ENCODE results near the gene ABI1. TPM values are rescaled to one million over a fixed set of nuclear protein-coding genes. Genes with fewer than 3 reads are reported as not detected.

The ABI1 gene
- total RNA-seq, 1 experiment from 2014 or later, result 95.8 TPM

DNA sequence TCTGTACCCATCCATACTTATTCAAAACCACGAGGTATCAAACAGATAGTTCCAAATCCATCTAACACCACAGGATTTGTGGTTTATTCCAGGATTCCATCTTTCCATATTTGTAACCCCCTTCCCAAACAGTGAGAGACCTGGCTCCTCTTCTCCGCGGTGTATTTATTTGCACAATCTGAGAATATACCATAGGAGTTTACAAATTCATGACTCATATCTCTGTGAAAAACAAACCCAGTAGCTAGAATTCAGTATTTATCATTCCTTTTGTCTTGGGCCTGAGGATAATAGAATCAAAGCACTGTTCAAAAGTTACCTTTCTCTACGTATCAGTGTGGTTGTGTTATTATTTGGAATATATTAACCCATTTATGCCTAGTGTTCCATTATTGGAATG is 131.4 kb downstream of the ABI1 start:
- TF ChIP-seq, protein P1, sequence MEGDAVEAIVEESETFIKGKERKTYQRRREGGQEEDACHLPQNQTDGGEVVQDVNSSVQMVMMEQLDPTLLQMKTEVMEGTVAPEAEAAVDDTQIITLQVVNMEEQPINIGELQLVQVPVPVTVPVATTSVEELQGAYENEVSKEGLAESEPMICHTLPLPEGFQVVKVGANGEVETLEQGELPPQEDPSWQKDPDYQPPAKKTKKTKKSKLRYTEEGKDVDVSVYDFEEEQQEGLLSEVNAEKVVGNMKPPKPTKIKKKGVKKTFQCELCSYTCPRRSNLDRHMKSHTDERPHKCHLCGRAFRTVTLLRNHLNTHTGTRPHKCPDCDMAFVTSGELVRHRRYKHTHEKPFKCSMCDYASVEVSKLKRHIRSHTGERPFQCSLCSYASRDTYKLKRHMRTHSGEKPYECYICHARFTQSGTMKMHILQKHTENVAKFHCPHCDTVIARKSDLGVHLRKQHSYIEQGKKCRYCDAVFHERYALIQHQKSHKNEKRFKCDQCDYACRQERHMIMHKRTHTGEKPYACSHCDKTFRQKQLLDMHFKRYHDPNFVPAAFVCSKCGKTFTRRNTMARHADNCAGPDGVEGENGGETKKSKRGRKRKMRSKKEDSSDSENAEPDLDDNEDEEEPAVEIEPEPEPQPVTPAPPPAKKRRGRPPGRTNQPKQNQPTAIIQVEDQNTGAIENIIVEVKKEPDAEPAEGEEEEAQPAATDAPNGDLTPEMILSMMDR (IDR thresholded peaks at IDR 0.05; ENCODE audit: insufficient read depth in 1 of 2, low read depth in 1 of 2, low read length in 1 of 2, severe bottlenecking in 1 of 2, unreplicated experiment in 1 of 2), result no peak
- H3K9me3 Mint-ChIP-seq (ENCODE audit: unreplicated experiment), result no peaks in the 10 kb centered on the region
- peaks cover 4% of the 10 kb centered on the region for H3K36me3 ChIP-seq (ENCODE audit: control insufficient read depth, insufficient read depth, low read length)
- no peak for DNase-seq
- no peak overlapping the region for H3K4me3 Mint-ChIP-seq (ENCODE audit: unreplicated experiment)
- BruUV-seq (replicated peaks), result no TSS peak
- peaks cover 14% of the 10 kb centered on the region for H3K4me1 Mint-ChIP-seq (ENCODE audit: low read depth, unreplicated experiment)
- no peaks in the 10 kb centered on the region for H3K27me3 Mint-ChIP-seq (ENCODE audit: insufficient read depth, unreplicated experiment)
- intact Hi-C loops (cut with micrococcal nuclease; ENCODE audit: unreplicated experiment), result no loop called here
- ChIA-PET CTCF (no interaction called here), POLR2A (no interaction called here)
- peaks cover 13% of the 10 kb centered on the region for H3K4me1 ChIP-seq
- H3K27ac Mint-ChIP-seq (ENCODE audit: unreplicated experiment), result no peak overlapping the region
- H3K27me3 ChIP-seq (replicated peaks; ENCODE audit: control insufficient read depth, insufficient read depth, low read length), result no peaks in the 10 kb centered on the region
- H3K36me3 Mint-ChIP-seq (ENCODE audit: insufficient read depth, unreplicated experiment), result peaks cover 75% of the 10 kb centered on the region
- no peaks in the 10 kb centered on the region for H3K9me3 ChIP-seq
- no peak overlapping the region for H3K4me3 ChIP-seq (ENCODE audit: low read depth, low read length)

DNA sequence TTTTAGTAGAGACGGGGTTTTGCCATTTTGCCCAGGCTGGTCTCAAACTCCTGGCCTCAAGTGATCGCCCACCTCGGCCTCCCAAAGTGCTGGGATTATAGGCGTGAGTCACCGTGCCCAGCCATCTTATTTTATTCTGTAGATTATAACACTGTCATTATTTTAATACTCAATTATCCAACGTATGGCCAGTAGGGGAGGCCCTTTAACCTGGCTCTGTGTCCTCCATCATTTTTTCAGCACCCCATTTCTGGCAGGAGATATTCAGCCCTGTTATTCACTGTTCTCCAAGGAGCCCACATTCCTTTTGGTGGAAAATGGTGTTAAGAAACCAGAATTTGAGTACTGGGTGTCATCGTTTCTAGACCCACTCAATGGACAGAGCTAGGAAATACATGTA is 131.8 kb downstream of the ABI1 start:
- no TSS peak for BruUV-seq (replicated peaks)
- Mint-ChIP-seq H3K4me1 (ENCODE audit: low read depth, unreplicated experiment) (peaks cover 9% of the 10 kb centered on the region), H3K27ac (ENCODE audit: unreplicated experiment) (no peak overlapping the region), H3K27me3 (ENCODE audit: insufficient read depth, unreplicated experiment) (no peaks in the 10 kb centered on the region), H3K9me3 (ENCODE audit: unreplicated experiment) (no peaks in the 10 kb centered on the region), H3K36me3 (ENCODE audit: insufficient read depth, unreplicated experiment) (peaks cover 72% of the 10 kb centered on the region), H3K4me3 (ENCODE audit: unreplicated experiment) (no peak overlapping the region)
- ChIA-PET CTCF (interaction anchor here (0.9 kb wide), 1 partner anchor 152 kb away, joined by 11 read pairs; no protein-coding TSS in a partner anchor), POLR2A (no interaction called here)
- intact Hi-C loops (cut with micrococcal nuclease; ENCODE audit: unreplicated experiment), result no loop called here
- H3K27me3 ChIP-seq (replicated peaks; ENCODE audit: control insufficient read depth, insufficient read depth, low read length), result no peaks in the 10 kb centered on the region
- H3K4me1 ChIP-seq, result peaks cover 9% of the 10 kb centered on the region
- no peaks in the 10 kb centered on the region for H3K9me3 ChIP-seq
- peaks cover 4% of the 10 kb centered on the region for H3K36me3 ChIP-seq (ENCODE audit: control insufficient read depth, insufficient read depth, low read length)
- TF ChIP-seq, protein P1 (IDR thresholded peaks at IDR 0.05; ENCODE audit: insufficient read depth in 1 of 2, low read depth in 1 of 2, low read length in 1 of 2, severe bottlenecking in 1 of 2, unreplicated experiment in 1 of 2), result no peak
- no peak for DNase-seq
- no peak overlapping the region for H3K4me3 ChIP-seq (ENCODE audit: low read depth, low read length)

- no TSS peak for BruUV-seq (replicated peaks)
- TF ChIP-seq, protein P1 (IDR thresholded peaks at IDR 0.05; ENCODE audit: insufficient read depth in 1 of 2, low read depth in 1 of 2, low read length in 1 of 2, severe bottlenecking in 1 of 2, unreplicated experiment in 1 of 2), result no peak
- Histone ChIP-seq H3K27me3 (replicated peaks; ENCODE audit: control insufficient read depth, insufficient read depth, low read length) (no peaks in the 10 kb centered on the region), H3K9me3 (no peaks in the 10 kb centered on the region), H3K4me3 (ENCODE audit: low read depth, low read length) (no peak overlapping the region), H3K4me1 (no peaks in the 10 kb centered on the region), H3K36me3 (ENCODE audit: control insufficient read depth, insufficient read depth, low read length) (peaks cover 2% of the 10 kb centered on the region)
- Mint-ChIP-seq H3K9me3 (ENCODE audit: unreplicated experiment) (no peaks in the 10 kb centered on the region), H3K27me3 (ENCODE audit: insufficient read depth, unreplicated experiment) (no peaks in the 10 kb centered on the region), H3K4me1 (ENCODE audit: low read depth, unreplicated experiment) (no peaks in the 10 kb centered on the region), H3K27ac (ENCODE audit: unreplicated experiment) (no peak overlapping the region), H3K36me3 (ENCODE audit: insufficient read depth, unreplicated experiment) (peaks cover 71% of the 10 kb centered on the region), H3K4me3 (ENCODE audit: unreplicated experiment) (no peak overlapping the region)
- ChIA-PET POLR2A (no interaction called here), CTCF (interaction anchor here (0.6 to 1.5 kb wide), 6 partner anchors 8 to 301 kb away, joined by 3 to 57 read pairs (median 4); no protein-coding TSS in a partner anchor)
- DNase-seq, result no peak
- intact Hi-C loops (cut with micrococcal nuclease; ENCODE audit: unreplicated experiment), result loop anchor here (2.0 kb wide), 1 partner anchor 392 kb away; no protein-coding TSS in a partner anchor
Measured at GRCh38 chr10:26727005-26727404, 133.8 kb downstream of the ABI1 start.

All from Caco-2 (cell line).